Ascending aorta (tissue), 2 donors: ENCODE measurements around the gene CYFIP2. TPM values are rescaled to one million over a fixed set of nuclear protein-coding genes. Genes with fewer than 3 reads are reported as not detected.
A peak's percentile ranks its signal among the peaks of the same experiment; 100 is the strongest.

ENCODE experiments used
- DNase-seq, 2 donors: peaks; one replicate each; pipeline ENCODE4 v3.0.0-alpha.2; 2019; ENCODE audit warnings: low spot score in 2 of 2
- H3K27ac ChIP-seq, 2 donors: fragments of 200-600 bp; sonication (generic); one replicate each; pipeline ENCODE4 v1.5.1; 2016 to 2017; ENCODE audit warnings: mild to moderate bottlenecking in 1 of 2
- H3K27me3 ChIP-seq: fragments of 200-600 bp; sonication (generic); one replicate; pipeline ENCODE4 v1.5.1; 2017
- H3K36me3 ChIP-seq, 2 donors: fragments of 200-600 bp; sonication (generic); one replicate each; pipeline ENCODE4 v1.5.1; 2016
- H3K4me1 ChIP-seq, 2 donors: fragments of 200-600 bp; sonication (generic); one replicate each; pipeline ENCODE4 v1.5.1; 2016 to 2017; ENCODE audit warnings: mild to moderate bottlenecking in 1 of 2
- H3K4me3 ChIP-seq, 2 donors: fragments of 200-600 bp; sonication (generic); one replicate each; pipeline ENCODE4 v1.5.1; 2016 to 2017; ENCODE audit warnings: mild to moderate bottlenecking in 1 of 2
- H3K9me3 ChIP-seq, 2 donors: fragments of 200-600 bp; sonication (generic); one replicate each; pipeline ENCODE4 v1.5.1; 2016
- intact Hi-C: fragments of 100-400 bp; cut with DNase I; formaldehyde crosslinking; loops from one replicate; pipeline ENCODE4 v1.15.1; 2023
- total RNA-seq: library from RNA; depleted of rRNA; stranded (reverse); fragments of >200 nt; gene quantifications from one replicate; pipeline ENCODE4 v1.1.0, GENCODE V29; 2016
- TF ChIP-seq, protein P1 (sequence below), 3 experiments: fragments of 200-600 bp in 2 of 3; fragments of 450-650 bp in 1 of 3; sonication (generic) in 2 of 3; IDR thresholded peaks; one replicate each; pipeline ENCODE4 v1.5.1; 2016 to 2019; ENCODE audit warnings: antibody characterized with exemption in 3 of 3, mild to moderate bottlenecking in 1 of 3, moderate library complexity in 1 of 3

CYFIP2 gene
- total RNA-seq: 78.1 TPM

GRCh38 chr5:157265714-157266285, at the start of gene CYFIP2:
TSS of gene CYFIP2 (plus strand) at chr5:157266123. CDS start at chr5:157285362, 19,239 bp downstream.
- intact Hi-C loops: loop anchor here (5.0 kb wide), 2 partner anchors 118 to 467 kb away; partner anchors contain the start of gene THG1L

DNA sequence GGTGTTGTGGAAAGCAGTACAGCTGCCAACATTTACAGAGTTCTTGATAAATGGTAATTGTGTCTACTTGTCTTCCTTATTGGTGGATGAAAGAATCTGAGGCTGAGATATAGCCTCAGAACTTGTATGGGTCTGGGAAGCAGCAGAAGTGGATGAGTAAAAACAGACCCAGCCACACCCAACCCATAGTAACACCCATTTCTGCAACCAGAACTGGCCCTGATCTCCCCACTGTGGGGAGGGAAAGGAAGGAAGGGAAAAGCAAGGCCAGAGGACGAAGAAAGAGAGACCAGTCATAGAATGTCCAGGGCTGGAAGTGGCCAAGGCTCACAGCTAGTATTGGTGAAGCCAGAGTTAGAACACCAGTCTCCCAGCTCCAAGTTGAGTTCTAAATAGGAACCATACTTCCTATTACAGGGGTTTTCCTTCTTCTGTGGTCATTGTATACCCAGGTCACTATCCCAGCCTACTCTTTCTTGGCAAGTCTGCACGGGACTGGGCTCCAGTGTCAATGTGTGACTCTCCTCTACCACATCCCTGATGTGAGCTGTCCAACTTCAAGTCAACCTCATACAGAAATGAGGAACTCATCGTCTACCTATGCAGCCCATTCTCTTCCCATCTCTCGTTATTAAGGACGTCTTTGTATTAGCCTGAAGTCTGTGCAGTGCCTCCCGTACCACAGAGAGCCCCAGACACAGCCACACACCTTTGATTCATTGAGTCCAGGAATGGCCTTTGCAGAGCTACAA, 49.4 kb upstream of the CYFIP2 start:
- Histone ChIP-seq H3K27me3 (no peaks in the 10 kb centered on the region), H3K4me1 (no peaks in the 10 kb centered on the region), H3K36me3 (no peaks in the 10 kb centered on the region), H3K9me3 (no peaks in the 10 kb centered on the region), H3K4me3 (no peak overlapping the region), H3K27ac (no peak overlapping the region)
- TF ChIP-seq, protein P1, sequence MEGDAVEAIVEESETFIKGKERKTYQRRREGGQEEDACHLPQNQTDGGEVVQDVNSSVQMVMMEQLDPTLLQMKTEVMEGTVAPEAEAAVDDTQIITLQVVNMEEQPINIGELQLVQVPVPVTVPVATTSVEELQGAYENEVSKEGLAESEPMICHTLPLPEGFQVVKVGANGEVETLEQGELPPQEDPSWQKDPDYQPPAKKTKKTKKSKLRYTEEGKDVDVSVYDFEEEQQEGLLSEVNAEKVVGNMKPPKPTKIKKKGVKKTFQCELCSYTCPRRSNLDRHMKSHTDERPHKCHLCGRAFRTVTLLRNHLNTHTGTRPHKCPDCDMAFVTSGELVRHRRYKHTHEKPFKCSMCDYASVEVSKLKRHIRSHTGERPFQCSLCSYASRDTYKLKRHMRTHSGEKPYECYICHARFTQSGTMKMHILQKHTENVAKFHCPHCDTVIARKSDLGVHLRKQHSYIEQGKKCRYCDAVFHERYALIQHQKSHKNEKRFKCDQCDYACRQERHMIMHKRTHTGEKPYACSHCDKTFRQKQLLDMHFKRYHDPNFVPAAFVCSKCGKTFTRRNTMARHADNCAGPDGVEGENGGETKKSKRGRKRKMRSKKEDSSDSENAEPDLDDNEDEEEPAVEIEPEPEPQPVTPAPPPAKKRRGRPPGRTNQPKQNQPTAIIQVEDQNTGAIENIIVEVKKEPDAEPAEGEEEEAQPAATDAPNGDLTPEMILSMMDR (IDR thresholded peaks at IDR 0.05): no peak
- no peak for DNase-seq
- intact Hi-C loops: no loop called here

More at GRCh38 chr5:157265714-157266285, at the start of gene CYFIP2:
- Histone ChIP-seq H3K9me3 (no peaks in the 10 kb centered on the region), H3K36me3 (no peaks in the 10 kb centered on the region), H3K27ac (no peak within 1 kb of the TSS), H3K4me1 (peaks cover 0 to 8% of the 10 kb centered on the region in 2 donors), H3K4me3 (peak within 1 kb of the TSS; percentile 86 to 88), H3K27me3 (no peaks in the 10 kb centered on the region)
- TF ChIP-seq, protein P1 (IDR thresholded peaks at IDR 0.05): no peak
- peak in 1 of 2 donors; percentile 75 for DNase-seq

DNA sequence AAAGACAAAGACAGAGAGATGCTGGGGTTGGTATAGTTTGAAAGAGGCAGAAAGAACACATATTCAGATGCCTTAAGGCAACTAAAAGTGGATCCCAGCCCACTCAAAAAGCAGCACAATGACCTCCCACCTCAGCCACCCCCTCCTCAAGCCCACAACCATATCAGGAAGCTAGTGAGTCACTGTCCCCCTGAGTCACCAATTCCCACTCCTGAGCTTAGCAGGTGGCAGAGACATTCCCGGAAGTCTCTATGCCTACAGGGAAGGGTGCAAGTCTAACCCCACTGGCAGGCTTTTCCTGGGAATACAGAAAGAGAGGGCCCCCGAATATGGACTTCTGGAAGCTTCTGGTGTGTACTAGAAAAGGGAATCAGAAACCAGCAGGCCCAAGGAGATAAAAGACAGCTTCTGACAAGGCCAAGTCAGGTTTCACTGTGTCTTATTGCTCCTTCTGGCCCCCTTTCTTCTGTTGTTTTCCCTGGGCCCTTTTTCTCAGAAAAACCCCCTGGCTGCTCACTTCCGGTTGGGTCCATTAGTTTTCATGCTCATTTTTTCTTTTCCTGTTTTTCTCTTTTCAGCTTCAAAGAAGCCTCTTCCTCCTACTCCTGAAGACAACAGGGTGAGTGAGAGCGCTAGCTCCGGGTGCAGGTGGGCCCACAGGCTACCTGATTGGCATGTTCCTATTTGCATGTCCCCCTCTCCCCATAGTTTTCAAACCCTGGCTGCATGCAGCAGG, 48.5 kb upstream of the CYFIP2 start:
- intact Hi-C loops: no loop called here
- DNase-seq: no peak
- no peaks in the 10 kb centered on the region for H3K9me3 ChIP-seq
- TF ChIP-seq, protein P1 (IDR thresholded peaks at IDR 0.05): no peak
- H3K4me3 ChIP-seq: no peak overlapping the region
- no peaks in the 10 kb centered on the region for H3K27me3 ChIP-seq
- H3K27ac ChIP-seq: no peak overlapping the region
- H3K36me3 ChIP-seq: no peaks in the 10 kb centered on the region
- H3K4me1 ChIP-seq: no peaks in the 10 kb centered on the region

DNA sequence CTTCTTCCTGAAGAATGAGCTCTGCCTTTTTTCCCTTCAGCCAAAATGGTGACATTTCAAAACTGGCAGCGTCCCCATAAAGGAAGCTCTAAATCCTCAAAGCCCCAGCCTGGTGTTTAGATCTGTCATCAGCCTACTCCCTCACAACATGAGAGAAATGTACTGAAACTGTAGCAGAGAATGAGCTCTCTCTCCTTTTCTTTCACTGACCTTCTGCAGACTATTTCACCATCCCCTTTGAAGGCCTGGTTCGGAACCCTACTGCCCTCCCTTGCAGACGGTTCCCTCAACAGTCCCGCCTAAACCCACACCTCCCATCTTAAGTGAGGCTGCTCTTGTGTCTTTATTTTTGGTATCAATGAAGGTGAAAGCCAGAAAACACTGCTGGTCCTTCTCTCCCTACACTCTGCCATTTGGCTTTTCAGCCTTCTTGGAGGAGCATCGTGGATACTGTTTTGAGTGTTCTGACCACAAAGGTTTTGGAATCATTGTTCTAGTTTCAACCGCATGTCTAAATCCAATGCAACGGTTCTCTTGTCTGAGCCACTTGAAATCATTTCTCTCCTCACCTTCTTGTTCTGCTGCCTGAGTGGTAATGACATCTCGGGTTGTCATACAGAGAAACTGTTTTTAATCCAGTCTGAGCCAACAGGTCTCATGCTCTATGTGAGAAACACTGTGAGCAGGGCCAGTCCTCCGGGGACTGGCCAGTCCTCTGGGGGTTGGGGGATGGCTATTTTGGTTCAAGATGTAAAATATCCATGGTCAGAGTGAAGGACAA, 46.2 kb upstream of the CYFIP2 start:
- Histone ChIP-seq H3K4me1 (no peaks in the 10 kb centered on the region), H3K9me3 (no peaks in the 10 kb centered on the region), H3K4me3 (no peak overlapping the region), H3K27ac (no peak overlapping the region), H3K27me3 (no peaks in the 10 kb centered on the region), H3K36me3 (no peaks in the 10 kb centered on the region)
- DNase-seq: no peak
- intact Hi-C loops: no loop called here
- TF ChIP-seq, protein P1 (IDR thresholded peaks at IDR 0.05): no peak

GRCh38 chr5:157221959-157222358, 44.0 kb upstream of the CYFIP2 start:
- Histone ChIP-seq H3K4me1 (no peaks in the 10 kb centered on the region), H3K9me3 (no peaks in the 10 kb centered on the region), H3K27ac (no peak overlapping the region), H3K27me3 (no peaks in the 10 kb centered on the region), H3K36me3 (no peaks in the 10 kb centered on the region), H3K4me3 (no peak overlapping the region)
- intact Hi-C loops: no loop called here
- no peak for DNase-seq
- TF ChIP-seq, protein P1 (IDR thresholded peaks at IDR 0.05): no peak
